HEK293 (cell line): ENCODE results near the gene ZNF444.

Experiments
- CTCF ChIA-PET: fragments of 350-600 bp; formaldehyde crosslinking; extraction: SDS; loops from one replicate; lab custom pipeline; 2021; ENCODE audit warnings: antibody characterized with exemption; lab: Yijun Ruan, JAX
- POLR2A ChIA-PET: fragments of 300-600 bp; formaldehyde crosslinking; extraction: SDS; loops from one replicate; lab custom pipeline; 2020; ENCODE audit warnings: antibody characterized with exemption, inconsistent platforms; lab: Yijun Ruan, JAX
- H3K27ac ChIP-seq: fragments of 200-500 bp; sonication (Bioruptor generic); 2 replicates; pipeline ENCODE4 v1.5.1; 2014; ENCODE audit warnings: low read depth, low read length, control low read depth, inconsistent platforms; ENCODE audit errors: extremely low read depth
- H3K36me3 ChIP-seq, 2 experiments: fragments of 200-500 bp in 1 of 2; sonication (Bioruptor generic) in 1 of 2; 1 replicate in 1 of 2; 2 replicates in 1 of 2; pipeline ENCODE4 v1.5.1; 2014 to 2017; ENCODE audit warnings: inconsistent platforms in 2 of 2, low read length in 2 of 2; ENCODE audit not compliant: control insufficient read depth in 2 of 2, insufficient read depth in 1 of 2
- H3K4me1 ChIP-seq: fragments of 200-500 bp; sonication (Bioruptor generic); 2 replicates; pipeline ENCODE4 v1.5.1; 2014; ENCODE audit warnings: mild to moderate bottlenecking, low read length, inconsistent platforms; ENCODE audit not compliant: control insufficient read depth, insufficient read depth
- H3K4me3 ChIP-seq: 2 replicates; pipeline ENCODE4 v1.5.1; 2011; ENCODE audit warnings: low read depth, mild to moderate bottlenecking, control low read depth, low read length, moderate library complexity
- H3K9me3 ChIP-seq: fragments of 200-500 bp; sonication (Bioruptor generic); 2 replicates; pipeline ENCODE4 v1.5.1; 2014; ENCODE audit warnings: low read depth, low read length, inconsistent platforms; ENCODE audit not compliant: control insufficient read depth, insufficient read depth
- FEZF1 ChIP-seq: fragments of 450-650 bp; formaldehyde crosslinking; IDR thresholded peaks from 2 replicates; pipeline ENCODE4 v1.5.1; 2016; ENCODE audit warnings: missing biosample characterization, missing genetic modification characterization
- GLI4 ChIP-seq: fragments of 450-650 bp; formaldehyde crosslinking; IDR thresholded peaks from 2 replicates; pipeline ENCODE4 v1.5.1; 2016; ENCODE audit warnings: missing biosample characterization, missing genetic modification characterization
- OSR2 ChIP-seq: fragments of 450-650 bp; formaldehyde crosslinking; IDR thresholded peaks from 2 replicates; pipeline ENCODE4 v1.5.1; 2016; ENCODE audit warnings: missing biosample characterization, missing genetic modification characterization
- REPIN1 ChIP-seq: fragments of 450-650 bp; formaldehyde crosslinking; IDR thresholded peaks from 2 replicates; pipeline ENCODE4 v1.5.1; 2017; ENCODE audit warnings: missing biosample characterization, missing genetic modification characterization, low read depth
- REST ChIP-seq: fragments of 450-650 bp; formaldehyde crosslinking; IDR thresholded peaks from 2 replicates; pipeline ENCODE4 v1.5.1; 2016; ENCODE audit warnings: missing biosample characterization, missing genetic modification characterization
- TCF7L2 ChIP-seq: IDR thresholded peaks from 2 replicates; pipeline ENCODE4 v1.6.1; 2011; ENCODE audit warnings: low read depth, mild to moderate bottlenecking, inconsistent platforms, low read length, moderate library complexity, borderline replicate concordance
- ZBTB11 ChIP-seq: fragments of 450-650 bp; formaldehyde crosslinking; conservative IDR thresholded peaks from 2 replicates; pipeline ENCODE4 v1.5.1; 2016; ENCODE audit warnings: low read depth, missing biosample characterization, missing genetic modification characterization
- ZBTB26 ChIP-seq: fragments of 450-650 bp; formaldehyde crosslinking; optimal IDR thresholded peaks from 2 replicates; pipeline ENCODE3; 2016; ENCODE audit warnings: missing biosample characterization, mild to moderate bottlenecking, missing genetic modification characterization
- ZNF148 ChIP-seq: fragments of 450-650 bp; formaldehyde crosslinking; IDR thresholded peaks from 2 replicates; pipeline ENCODE4 v1.5.0; 2017; ENCODE audit warnings: missing biosample characterization, missing genetic modification characterization, borderline replicate concordance
- ZNF184 ChIP-seq: fragments of 450-650 bp; IDR thresholded peaks from 2 replicates; pipeline ENCODE4 v1.5.1; 2018; ENCODE audit warnings: missing biosample characterization, mild to moderate bottlenecking, missing genetic modification characterization
- ZNF280C ChIP-seq: fragments of 450-650 bp; formaldehyde crosslinking; IDR thresholded peaks from 2 replicates; pipeline ENCODE4 v1.5.1; 2016; ENCODE audit warnings: missing biosample characterization, missing genetic modification characterization
- ZNF473 ChIP-seq: fragments of 450-650 bp; formaldehyde crosslinking; IDR thresholded peaks from 2 replicates; pipeline ENCODE4 v1.5.1; 2017; ENCODE audit warnings: missing biosample characterization, missing genetic modification characterization
- ZNF521 ChIP-seq: fragments of 450-650 bp; formaldehyde crosslinking; IDR thresholded peaks from 2 replicates; pipeline ENCODE4 v1.5.1; 2017; ENCODE audit warnings: missing biosample characterization, mild to moderate bottlenecking, missing genetic modification characterization
- ZNF610 ChIP-seq: fragments of 450-650 bp; formaldehyde crosslinking; IDR thresholded peaks from 2 replicates; pipeline ENCODE4 v1.5.1; 2016; ENCODE audit warnings: missing biosample characterization, missing genetic modification characterization, borderline replicate concordance
- ZNF76 ChIP-seq: fragments of 450-650 bp; formaldehyde crosslinking; IDR thresholded peaks from 2 replicates; pipeline ENCODE4; 2016; ENCODE audit warnings: low read depth, missing biosample characterization, missing genetic modification characterization, borderline replicate concordance

The ZNF444 gene

GRCh38 chr19:56123266-56123891, 17.7 kb upstream of the ZNF444 start:
- H3K27ac ChIP-seq = no peak overlapping the region
- TF ChIP-seq ZBTB26 (tag by site-specific recombination) (no peak), ZBTB11 (no peak), FEZF1 (tag by site-specific recombination) (no peak), REST (tag by site-specific recombination) (no peak), ZNF280C (no peak), REPIN1 (tag by site-specific recombination) (no peak), ZNF148 (tag by site-specific recombination) (no peak), OSR2 (tag by site-specific recombination) (no peak), GLI4 (tag by site-specific recombination) (no peak), ZNF521 (tag by site-specific recombination) (no peak), ZNF473 (tag by site-specific recombination) (no peak), ZNF76 (tag by site-specific recombination) (no peak), ZNF184 (tag by site-specific recombination) (no peak), ZNF610 (tag by site-specific recombination) (no peak), TCF7L2 (no peak)
- H3K36me3 ChIP-seq = peaks cover 0 to 12% of the 10 kb centered on the region in 2 experiments; a peak in 1 of 3 replicates
- CTCF ChIA-PET = interaction anchor here (0.6 to 1.7 kb wide), 3 partner anchors 13 to 57 kb away, joined by 3 to 9 read pairs (median 3); no protein-coding TSS in a partner anchor
- no peak overlapping the region for H3K4me3 ChIP-seq
- POLR2A ChIA-PET = interaction anchor here (1.5 kb wide), 1 partner anchor 17 kb away, joined by 3 read pairs; the partner anchor contains the start of gene ZNF444
- H3K4me1 ChIP-seq = peaks cover 3% of the 10 kb centered on the region
- no peaks in the 10 kb centered on the region for H3K9me3 ChIP-seq
